Lower lobe of right lung (tissue), 2 donors: ENCODE data around the gene HOXB9. TPM values are rescaled to one million over a fixed set of nuclear protein-coding genes. Genes with fewer than 3 reads are reported as not detected.

ENCODE experiments used
- ATAC-seq, 2 donors: fragments of 200-7000 bp; cut with Tn5 transposase; one replicate each; pipeline ENCODE4 v1.9.1; 2020 to 2022; ENCODE audit warnings: mild to moderate bottlenecking in 2 of 2, moderate library complexity in 2 of 2
- DNase-seq: peaks from one replicate; pipeline ENCODE4 v3.0.0-alpha.2; 2020
- H3K27ac ChIP-seq: fragments of 200-600 bp; one replicate; pipeline ENCODE4 v1.8.0; 2022
- H3K27me3 ChIP-seq: fragments of 200-600 bp; one replicate; pipeline ENCODE4 v1.8.0; 2022; ENCODE audit warnings: low read depth
- H3K36me3 ChIP-seq: fragments of 200-600 bp; one replicate; pipeline ENCODE4 v1.8.0; 2022; ENCODE audit warnings: mild to moderate bottlenecking
- H3K4me1 ChIP-seq: fragments of 200-600 bp; one replicate; pipeline ENCODE4 v1.8.0; 2022
- H3K4me3 ChIP-seq: fragments of 200-600 bp; one replicate; pipeline ENCODE4 v1.8.0; 2022; ENCODE audit warnings: mild to moderate bottlenecking
- H3K9me3 ChIP-seq: fragments of 200-600 bp; one replicate; pipeline ENCODE4 v1.8.0; 2022
- intact Hi-C: fragments of 100-400 bp; cut with DNase I; formaldehyde crosslinking; loops from one replicate; pipeline ENCODE4 v1.11.0; 2022
- total RNA-seq: library from RNA; stranded (reverse); fragmentation: NEBNext Ultra II Directional; extraction: Animal tissue kit (Norgen Biotek cat#: 25700); gene quantifications from one replicate; pipeline ENCODE4 v1.2.1, GENCODE V29; 2021
- TF ChIP-seq, protein P1 (sequence below): fragments of 200-600 bp; IDR thresholded peaks from one replicate; pipeline ENCODE4 v1.8.0; 2022; ENCODE audit warnings: antibody characterized with exemption, mild to moderate bottlenecking
- donor health status: DM: no; HTN: yes; CAD: no; lungs with severe emphysema.

Gene HOXB9
- total RNA-seq, 1 donor from 2014 or later: not detected

GRCh38 chr17:48604770-48605329 is 21.3 kb downstream of the HOXB9 start, which contains the start of gene HOXB6:
Gene HOXB6, minus strand, starts transcription at chr17:48604986. Its CDS starts 6,836 bp downstream, at chr17:48598150.
- Histone ChIP-seq H3K36me3 (no peaks in the 10 kb centered on the region), H3K27me3 (peaks cover 98% of the 10 kb centered on the region), H3K27ac (no peak within 1 kb of the TSS), H3K4me3 (peak within 1 kb of the TSS; percentile 31), H3K9me3 (no peaks in the 10 kb centered on the region), H3K4me1 (peaks cover 10% of the 10 kb centered on the region)
- intact Hi-C loops: no loop called here
- TF ChIP-seq, protein P1, sequence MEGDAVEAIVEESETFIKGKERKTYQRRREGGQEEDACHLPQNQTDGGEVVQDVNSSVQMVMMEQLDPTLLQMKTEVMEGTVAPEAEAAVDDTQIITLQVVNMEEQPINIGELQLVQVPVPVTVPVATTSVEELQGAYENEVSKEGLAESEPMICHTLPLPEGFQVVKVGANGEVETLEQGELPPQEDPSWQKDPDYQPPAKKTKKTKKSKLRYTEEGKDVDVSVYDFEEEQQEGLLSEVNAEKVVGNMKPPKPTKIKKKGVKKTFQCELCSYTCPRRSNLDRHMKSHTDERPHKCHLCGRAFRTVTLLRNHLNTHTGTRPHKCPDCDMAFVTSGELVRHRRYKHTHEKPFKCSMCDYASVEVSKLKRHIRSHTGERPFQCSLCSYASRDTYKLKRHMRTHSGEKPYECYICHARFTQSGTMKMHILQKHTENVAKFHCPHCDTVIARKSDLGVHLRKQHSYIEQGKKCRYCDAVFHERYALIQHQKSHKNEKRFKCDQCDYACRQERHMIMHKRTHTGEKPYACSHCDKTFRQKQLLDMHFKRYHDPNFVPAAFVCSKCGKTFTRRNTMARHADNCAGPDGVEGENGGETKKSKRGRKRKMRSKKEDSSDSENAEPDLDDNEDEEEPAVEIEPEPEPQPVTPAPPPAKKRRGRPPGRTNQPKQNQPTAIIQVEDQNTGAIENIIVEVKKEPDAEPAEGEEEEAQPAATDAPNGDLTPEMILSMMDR: no peak
- ATAC-seq (no peak), DNase-seq (no peak)

- Histone ChIP-seq H3K36me3 (no peaks in the 10 kb centered on the region), H3K4me3 (peak overlapping the region; percentile 31), H3K9me3 (no peaks in the 10 kb centered on the region), H3K27ac (no peak overlapping the region), H3K27me3 (peaks cover 98% of the 10 kb centered on the region), H3K4me1 (peaks cover 10% of the 10 kb centered on the region)
- intact Hi-C loops: no loop called here
- TF ChIP-seq, protein P1: no peak
- ATAC-seq: no peak
- no peak for DNase-seq
Observed at GRCh38 chr17:48603959-48604769, 22.0 kb downstream of the HOXB9 start.

GRCh38 chr17:48601539-48602425 is 24.4 kb downstream of the HOXB9 start:
- Histone ChIP-seq H3K4me3 (no peak overlapping the region), H3K4me1 (peaks cover 19% of the 10 kb centered on the region), H3K9me3 (no peaks in the 10 kb centered on the region), H3K36me3 (no peaks in the 10 kb centered on the region), H3K27me3 (peaks cover 97% of the 10 kb centered on the region), H3K27ac (no peak overlapping the region)
- DNase-seq (no peak), ATAC-seq (no peak)
- TF ChIP-seq, protein P1: no peak
- intact Hi-C loops: no loop called here

DNA sequence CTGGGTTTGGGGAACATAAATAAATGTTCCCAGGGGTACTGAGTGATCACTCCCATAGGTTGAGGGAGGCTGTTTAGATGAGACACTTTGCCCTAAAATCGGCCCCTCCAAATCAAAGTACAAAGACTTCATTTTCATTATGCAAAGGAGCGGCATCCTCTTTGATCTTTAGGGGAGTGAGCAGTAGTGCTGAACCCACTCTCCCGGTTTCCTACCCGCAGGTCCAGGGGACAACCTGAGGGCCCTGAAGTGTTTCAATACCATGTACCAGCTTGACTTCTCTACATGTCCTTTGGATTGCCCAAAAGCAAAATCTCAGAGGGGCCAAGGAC is 25.0 kb downstream of the HOXB9 start:
- Histone ChIP-seq H3K4me3 (no peak overlapping the region), H3K27me3 (peaks cover 97% of the 10 kb centered on the region), H3K36me3 (no peaks in the 10 kb centered on the region), H3K4me1 (peaks cover 24% of the 10 kb centered on the region), H3K9me3 (no peaks in the 10 kb centered on the region), H3K27ac (no peak overlapping the region)
- TF ChIP-seq, protein P1: no peak
- intact Hi-C loops: no loop called here
- DNase-seq: no peak
- ATAC-seq: no peak

- ATAC-seq: no peak
- peaks cover 97% of the 10 kb centered on the region for H3K27me3 ChIP-seq
- no peak overlapping the region for H3K27ac ChIP-seq
Observed at GRCh38 chr17:48600244-48601098, 25.7 kb downstream of the HOXB9 start.

More at GRCh38 chr17:48600244-48601098, 25.7 kb downstream of the HOXB9 start:
- TF ChIP-seq, protein P1: no peak
- no peak overlapping the region for H3K4me3 ChIP-seq
- no peaks in the 10 kb centered on the region for H3K9me3 ChIP-seq
- H3K4me1 ChIP-seq: peaks cover 28% of the 10 kb centered on the region
- intact Hi-C loops: no loop called here
- H3K36me3 ChIP-seq: no peaks in the 10 kb centered on the region
- DNase-seq: no peak
